NCI-H1092 treated with DMSO at 0.1 percent for 48 hours (cell line): ENCODE results near the gene CHST3.
A peak's percentile ranks its signal among the peaks of the same experiment; 100 is the strongest.
"Not testable (repeated sequence)": the region's sequence is repeated elsewhere in the genome, so short reads cannot be mapped to it uniquely, and the experiment has no call there.

Source experiments
- DNase-seq: peaks from one replicate; lab custom pipeline; 2025; lab: John Stamatoyannopoulos, UW

The CHST3 gene

GRCh38 chr10:71964098-71964742 lies at the start of gene CHST3:
TSS of gene CHST3 (plus strand) at chr10:71964395. CDS start at chr10:72005843, 41,448 bp downstream.
- no peak for DNase-seq

GRCh38 chr10:71916827-71917226 lies 47.4 kb upstream of the CHST3 start:
- DNase-seq = no peak

- no peak for DNase-seq
Measured at GRCh38 chr10:71918992-71919391, 45.2 kb upstream of the CHST3 start.

GRCh38 chr10:71919956-71920539 lies 44.1 kb upstream of the CHST3 start:
- DNase-seq = not testable (repeated sequence)

- DNase-seq = no peak
Measured at GRCh38 chr10:71920540-71921323, 43.5 kb upstream of the CHST3 start.

- DNase-seq = peak; percentile 59
Measured at GRCh38 chr10:71921324-71922027, 42.7 kb upstream of the CHST3 start.

- no peak for DNase-seq
Measured at GRCh38 chr10:71923138-71923692, 41.0 kb upstream of the CHST3 start.

- no peak for DNase-seq
Measured at GRCh38 chr10:71924771-71925170, 39.4 kb upstream of the CHST3 start.

- no peak for DNase-seq
Measured at GRCh38 chr10:71927159-71927558, 37.0 kb upstream of the CHST3 start.

- no peak for DNase-seq
Measured at GRCh38 chr10:71927776-71928592, 36.2 kb upstream of the CHST3 start.

GRCh38 chr10:71931295-71931694 lies 32.9 kb upstream of the CHST3 start:
- DNase-seq = no peak

- DNase-seq = no peak
Measured at GRCh38 chr10:71933651-71934050, 30.5 kb upstream of the CHST3 start.

- no peak for DNase-seq
Measured at GRCh38 chr10:71938211-71938610, 26.0 kb upstream of the CHST3 start.

GRCh38 chr10:71939304-71939703 lies 24.9 kb upstream of the CHST3 start:
- DNase-seq = no peak

- DNase-seq = no peak
Measured at GRCh38 chr10:71939861-71940474, 24.2 kb upstream of the CHST3 start.

GRCh38 chr10:71940752-71941151 lies 23.4 kb upstream of the CHST3 start:
- DNase-seq = no peak

GRCh38 chr10:71941318-71941717 lies 22.9 kb upstream of the CHST3 start:
- DNase-seq = no peak

- no peak for DNase-seq
Measured at GRCh38 chr10:71945819-71946474, 18.2 kb upstream of the CHST3 start.

GRCh38 chr10:71946700-71947099 lies 17.5 kb upstream of the CHST3 start:
- no peak for DNase-seq

- DNase-seq = no peak
Measured at GRCh38 chr10:71948496-71949067, 15.6 kb upstream of the CHST3 start.
